NCI-H2171 treated with DMSO at 0.1 percent for 48 hours (cell line): ENCODE measurements around the gene VAMP5.
"Not testable (repeated sequence)": the region's sequence is repeated elsewhere in the genome, so short reads cannot be mapped to it uniquely, and the experiment has no call there.

Experiments
- DNase-seq: peaks from one replicate; lab custom pipeline; 2025; lab: John Stamatoyannopoulos, UW

Gene VAMP5

DNA sequence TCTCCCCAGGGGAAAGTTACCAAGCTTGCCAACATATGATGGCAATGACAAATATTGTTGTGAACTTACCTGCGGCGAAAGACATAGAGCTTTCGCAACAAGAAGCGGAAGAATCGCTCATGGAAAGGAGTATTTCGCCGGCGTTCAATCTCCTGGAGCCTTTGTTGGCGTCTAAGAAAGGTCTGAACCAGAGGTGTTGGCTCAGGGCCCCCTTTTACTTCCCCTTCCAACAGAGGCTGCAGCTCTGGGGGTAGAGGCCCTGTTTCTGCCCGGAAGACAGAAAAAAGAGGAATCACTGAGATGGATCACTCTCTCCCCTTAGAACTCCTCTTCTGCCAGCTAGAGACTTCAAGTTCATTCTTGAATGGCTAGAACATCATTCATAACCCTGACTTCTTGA lies 33.7 kb upstream of the VAMP5 start:
- no peak for DNase-seq

DNA sequence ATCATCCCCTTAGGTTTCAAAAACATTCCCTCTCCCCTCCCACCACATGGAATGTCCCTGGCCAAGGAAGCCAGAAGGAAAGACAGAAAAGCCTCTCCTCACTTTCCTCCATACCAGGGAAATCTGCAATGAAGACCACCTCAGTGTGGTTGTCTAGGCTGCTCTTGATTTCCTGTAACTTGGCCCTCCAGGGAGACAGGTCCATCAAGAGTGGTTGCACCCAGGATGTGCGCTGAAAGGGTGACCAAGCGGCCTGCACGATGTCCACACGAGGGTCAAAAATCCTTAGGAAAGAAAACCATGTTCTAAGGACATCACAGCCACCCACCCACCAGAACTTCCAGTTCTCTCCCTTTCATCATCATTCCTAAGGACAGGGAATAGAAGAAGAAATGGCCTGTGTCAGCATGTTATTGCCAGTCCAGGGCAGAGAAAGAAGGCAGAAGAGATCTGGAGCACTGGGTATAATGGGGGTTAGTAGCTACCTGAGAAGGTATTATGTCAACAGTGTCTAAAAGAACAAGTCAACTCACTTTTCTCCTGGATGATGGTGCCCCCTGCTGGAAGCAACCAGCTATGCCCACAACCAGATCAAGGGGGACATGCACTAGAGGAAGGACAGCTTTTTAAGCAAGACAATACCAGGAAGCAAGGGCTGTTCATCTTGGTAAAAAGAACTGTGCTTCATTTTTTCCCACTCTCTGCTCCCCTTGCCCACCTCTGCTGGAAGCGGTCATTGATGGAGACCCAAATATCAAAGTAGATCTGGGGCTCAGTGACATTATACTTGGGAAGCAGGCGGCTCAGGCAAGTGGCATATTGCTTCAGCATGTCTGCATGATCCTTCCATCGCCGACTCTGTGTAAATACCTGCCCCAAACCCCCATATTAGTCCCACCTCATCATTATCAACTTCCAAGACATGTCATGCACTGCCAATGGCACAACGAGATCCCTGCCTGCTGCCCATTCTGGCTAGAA lies 32.2 kb upstream of the VAMP5 start:
- peak; percentile 68 for DNase-seq

GRCh38 chr2:85553184-85553583 lies 31.0 kb upstream of the VAMP5 start:
- no peak for DNase-seq

- no peak for DNase-seq
Observed at GRCh38 chr2:85554980-85555612, 29.1 kb upstream of the VAMP5 start.

DNA sequence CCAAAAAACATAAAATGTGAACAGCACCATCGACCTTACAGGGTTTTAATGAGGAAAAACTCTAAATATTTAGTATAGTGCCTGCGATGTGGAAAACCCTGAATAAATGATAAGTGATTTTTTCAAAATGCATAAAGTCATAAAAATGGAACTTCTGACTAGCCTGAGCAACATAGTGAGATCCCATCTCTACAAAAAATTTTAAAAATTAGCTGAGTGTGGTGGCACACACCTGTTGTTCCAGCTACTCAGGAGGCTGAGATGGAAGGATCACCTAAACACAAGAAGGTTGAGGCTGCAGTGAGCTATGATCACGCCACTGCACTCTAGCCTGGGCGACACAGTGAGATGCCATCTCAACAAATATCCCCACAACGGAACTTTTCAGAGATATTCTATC lies 27.1 kb upstream of the VAMP5 start:
- no peak for DNase-seq

GRCh38 chr2:85558160-85558559 lies 26.1 kb upstream of the VAMP5 start:
- no peak for DNase-seq

DNA sequence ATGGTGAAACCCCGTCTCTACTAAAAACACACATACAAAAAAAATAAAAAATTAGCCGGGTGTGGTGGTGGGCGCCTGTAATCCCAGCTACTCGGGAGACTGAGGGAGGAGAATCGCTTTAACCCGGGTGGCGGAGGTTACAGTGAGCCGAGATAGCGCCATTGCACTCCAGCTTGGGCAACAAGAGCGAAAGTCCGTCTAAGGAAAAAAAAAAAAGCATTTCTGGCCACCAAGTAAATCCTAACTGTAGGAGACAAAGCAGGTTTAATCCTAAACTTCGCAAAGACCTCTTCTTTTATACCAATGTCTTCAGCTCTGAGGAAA lies 23.9 kb upstream of the VAMP5 start:
- DNase-seq, result not testable (repeated sequence)

- DNase-seq, result no peak
Observed at GRCh38 chr2:85560812-85561279, 23.4 kb upstream of the VAMP5 start.

GRCh38 chr2:85561280-85562212 lies 22.7 kb upstream of the VAMP5 start, which contains the start of gene GGCX:
TSS of gene GGCX (minus strand) at chr2:85561493. CDS start at chr2:85561428, 65 bp downstream.
- peak; percentile 96 for DNase-seq

GRCh38 chr2:85564144-85564563 lies 20.1 kb upstream of the VAMP5 start:
- no peak for DNase-seq

DNA sequence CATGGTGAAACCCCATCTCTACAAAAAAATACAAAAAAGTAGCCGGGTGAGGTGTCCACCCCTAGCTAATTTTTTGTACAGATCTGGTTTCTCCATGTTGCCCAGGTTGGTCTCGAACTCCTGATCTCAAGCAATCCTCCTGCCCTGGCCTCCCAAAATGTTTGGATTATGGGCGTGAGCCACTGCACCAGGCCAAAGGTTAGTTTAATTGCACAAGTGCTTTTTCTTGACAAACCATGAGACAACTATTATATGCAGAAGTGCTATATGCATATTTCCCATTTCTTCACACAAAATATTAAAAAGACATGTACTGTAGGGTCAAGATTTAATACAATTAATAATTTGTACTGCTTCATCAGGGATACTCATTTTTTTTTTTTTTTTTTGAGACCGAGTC lies 18.0 kb upstream of the VAMP5 start:
- DNase-seq, result no peak

DNA sequence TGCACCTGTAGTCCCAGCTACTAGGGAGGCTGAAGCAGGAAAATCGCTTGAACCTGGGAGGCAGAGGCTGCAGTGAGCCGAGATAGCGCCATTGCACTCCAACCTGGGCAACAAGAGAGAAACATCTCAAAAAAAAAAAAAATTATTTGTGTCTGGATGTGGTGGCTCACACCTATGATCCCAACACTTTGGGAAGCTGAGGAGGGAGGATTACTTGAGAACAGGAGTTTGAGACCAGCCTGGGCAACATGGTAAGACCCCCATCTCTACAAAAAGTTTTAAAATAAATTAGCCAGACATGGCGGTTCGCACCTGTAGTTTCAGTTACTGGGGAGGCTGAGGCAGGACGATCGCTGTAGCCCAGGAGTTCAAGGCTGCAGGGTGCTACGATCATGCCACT lies 8.5 kb upstream of the VAMP5 start:
- no peak for DNase-seq

- no peak for DNase-seq
Observed at GRCh38 chr2:85577063-85577385, 7.2 kb upstream of the VAMP5 start.

GRCh38 chr2:85577386-85578242 lies 6.6 kb upstream of the VAMP5 start, which contains the start of gene VAMP8:
TSS of gene VAMP8 (plus strand) at chr2:85577586. CDS start at chr2:85577647, 61 bp downstream.
- DNase-seq, result no peak

GRCh38 chr2:85578243-85579180 lies 5.7 kb upstream of the VAMP5 start:
- no peak for DNase-seq

DNA sequence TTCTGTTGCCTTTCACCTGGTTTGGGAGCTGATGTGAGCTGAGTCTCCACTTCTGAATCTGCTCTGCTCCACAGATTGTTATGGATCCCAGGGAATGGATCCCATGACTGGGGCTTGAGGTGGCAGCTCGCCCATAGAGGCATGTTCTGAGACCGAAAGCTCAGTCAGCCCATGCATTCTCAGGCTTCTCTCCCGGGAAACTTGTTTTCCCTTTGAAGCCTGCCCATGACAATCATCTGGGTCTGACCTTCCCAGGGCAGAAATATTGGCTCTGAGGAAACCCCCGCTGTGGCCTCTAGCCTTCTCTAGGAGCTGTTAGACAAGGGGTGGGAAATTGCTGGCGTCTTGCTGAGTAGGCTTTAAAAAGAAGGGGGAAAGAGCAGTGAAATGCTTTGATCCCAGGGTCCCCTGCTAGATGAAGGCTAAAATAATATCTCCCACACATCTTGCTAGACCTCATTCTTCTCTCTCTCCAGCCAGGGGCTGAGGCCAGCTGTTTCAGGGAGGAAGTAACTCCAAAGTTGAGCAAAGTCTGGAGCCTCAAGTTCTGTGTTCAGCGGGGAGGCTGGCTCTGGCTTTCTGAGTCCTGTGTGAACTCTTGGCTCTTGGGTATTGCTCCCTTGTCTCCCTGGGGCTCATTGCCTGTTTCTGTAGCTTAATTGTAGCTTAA lies 4.8 kb upstream of the VAMP5 start:
- DNase-seq, result no peak

- no peak for DNase-seq
Observed at GRCh38 chr2:85580206-85580605, 4.0 kb upstream of the VAMP5 start.

DNA sequence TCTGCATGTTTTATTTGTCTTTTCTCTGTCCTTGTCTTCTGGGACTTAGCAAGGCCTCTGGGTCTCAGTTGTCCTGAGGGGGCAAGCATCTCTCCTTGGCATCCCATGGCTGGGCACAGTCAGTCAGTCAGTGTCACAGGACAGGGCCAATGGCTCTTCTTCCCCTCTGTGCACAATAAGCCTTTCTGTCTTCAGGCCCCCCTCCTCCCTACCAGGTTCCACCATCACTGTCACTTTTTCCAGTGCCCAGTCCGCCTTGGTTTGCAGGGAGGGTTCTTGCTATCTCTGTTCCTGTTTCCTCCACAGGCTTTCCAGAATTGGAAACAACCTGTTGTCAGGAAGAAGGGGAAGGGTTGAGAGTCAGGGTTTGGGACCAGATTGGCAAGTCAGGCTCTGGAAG lies 1.7 kb upstream of the VAMP5 start:
- DNase-seq, result no peak

DNA sequence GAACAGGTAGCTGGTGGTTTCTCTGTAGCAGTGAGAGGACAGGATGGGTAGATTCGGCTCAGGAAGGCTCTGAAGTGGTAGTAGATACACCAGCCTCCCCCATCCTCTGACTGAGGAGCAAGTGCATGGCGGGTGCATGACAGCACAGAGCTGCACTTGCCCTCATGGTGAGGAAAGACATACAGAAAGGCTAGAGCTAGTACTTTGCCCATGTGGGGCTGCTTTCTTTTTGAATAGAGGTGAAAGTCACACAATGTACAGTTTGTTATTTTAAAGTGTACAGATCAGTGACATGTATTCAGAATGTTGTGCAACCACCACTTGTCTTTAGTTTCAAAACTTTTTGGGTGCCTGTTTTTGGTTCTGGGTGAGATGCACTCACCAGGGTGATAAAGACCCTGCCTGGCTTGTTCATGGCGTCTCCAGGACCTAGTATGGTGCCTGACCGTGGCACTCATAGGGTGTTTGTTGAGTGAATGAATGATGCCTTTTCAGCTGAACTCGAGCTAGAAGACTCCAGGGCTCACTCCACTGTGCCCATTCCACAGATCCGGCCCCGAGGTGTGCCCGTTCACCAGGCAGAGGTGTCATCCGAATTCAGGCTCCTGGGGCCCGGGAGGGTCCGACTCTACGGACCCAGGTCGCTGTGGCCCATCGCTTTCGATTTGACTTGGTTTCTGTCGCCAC lies 421 bp upstream of the VAMP5 start:
- DNase-seq, result no peak
